Transverse colon (tissue), 3 donors: Measurements from ENCODE around the gene AIFM2.

Source experiments
- CTCF ChIP-seq, 5 experiments: fragments of 200-600 bp in 3 of 5; fragments of 450-650 bp in 2 of 5; sonication (generic) in 3 of 5; IDR thresholded peaks; 1 replicate in 2 of 5; 2 replicates in 3 of 5; pipeline ENCODE4 v1.5.1; 2016 to 2017; ENCODE audit warnings: antibody characterized with exemption in 5 of 5, inconsistent platforms in 3 of 5, mild to moderate bottlenecking in 2 of 5, moderate library complexity in 1 of 5
- EP300 ChIP-seq: sonication (generic); formaldehyde crosslinking; IDR thresholded peaks from one replicate; pipeline ENCODE4 v1.6.1; 2017; ENCODE audit warnings: antibody characterized with exemption, low read depth
- POLR2A ChIP-seq: fragments of 450-650 bp; IDR thresholded peaks from one replicate; pipeline ENCODE4 v1.6.1; 2016; ENCODE audit warnings: antibody characterized with exemption, mild to moderate bottlenecking, moderate library complexity

- TF ChIP-seq CTCF (IDR thresholded peaks at IDR 0.05) (no peak), POLR2A (no peak), EP300 (no peak)
Measured at GRCh38 chr10:70090013-70090412, 42.6 kb downstream of the AIFM2 start.
